ENCODE measurements around the gene IFNA21. TPM values are rescaled to one million over a fixed set of nuclear protein-coding genes. Genes with fewer than 3 reads are reported as not detected.
"Not testable (repeated sequence)": the region's sequence is repeated elsewhere in the genome, so short reads cannot be mapped to it uniquely, and the experiment has no call there.

The IFNA21 gene
- total RNA-seq, 1 donor from 2014 or later: not detected

DNA sequence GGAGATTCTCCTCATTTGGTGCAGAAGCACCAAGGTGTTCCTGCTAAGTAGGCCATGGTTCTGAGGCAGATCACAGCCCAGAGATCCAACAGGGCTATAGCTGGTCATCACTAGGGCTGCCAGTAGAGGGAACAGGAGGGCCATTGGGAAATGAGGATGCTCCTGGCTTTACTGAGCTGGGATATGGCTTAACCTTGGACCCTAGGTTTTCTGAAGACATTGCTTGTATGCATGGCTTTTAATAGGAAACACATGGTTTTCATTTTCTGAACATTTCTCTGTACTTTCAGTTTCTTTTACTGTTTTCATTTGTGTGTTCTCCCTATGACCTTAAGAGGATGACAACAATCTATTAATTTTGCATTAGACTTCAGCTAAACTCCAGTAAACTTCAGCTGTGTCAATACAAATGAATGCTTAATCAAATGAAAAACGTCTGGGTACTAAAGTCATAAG is 25.0 kb downstream of the IFNA21 start, which contains the start of gene IFNW1:
Gene IFNW1 (minus strand): TSS at position 406 of the 456 bp plus-strand sequence. CDS start 262 bp downstream, at position 144.
- DNase-seq (ENCODE audit: low spot score): no peak

DNA sequence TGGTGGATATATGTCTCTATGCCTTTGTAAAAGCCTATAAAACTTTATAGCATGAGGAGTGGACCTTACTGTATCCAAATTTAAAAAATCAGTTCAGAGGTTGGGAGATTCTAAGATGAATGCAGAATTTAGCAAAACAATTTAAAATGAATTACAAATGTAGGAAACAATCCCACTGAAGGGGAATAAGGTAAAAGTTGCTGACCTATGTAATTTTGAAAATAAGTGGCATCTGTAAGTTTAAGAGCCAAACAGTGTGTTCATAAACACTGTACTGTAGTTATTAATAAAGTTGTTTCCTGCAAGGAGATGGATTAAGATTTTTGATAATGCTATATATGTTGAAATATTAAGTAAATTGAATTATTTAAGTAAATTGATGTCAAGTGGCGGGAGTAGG is 29.4 kb downstream of the IFNA21 start:
- no peak for DNase-seq (ENCODE audit: low spot score)

DNA sequence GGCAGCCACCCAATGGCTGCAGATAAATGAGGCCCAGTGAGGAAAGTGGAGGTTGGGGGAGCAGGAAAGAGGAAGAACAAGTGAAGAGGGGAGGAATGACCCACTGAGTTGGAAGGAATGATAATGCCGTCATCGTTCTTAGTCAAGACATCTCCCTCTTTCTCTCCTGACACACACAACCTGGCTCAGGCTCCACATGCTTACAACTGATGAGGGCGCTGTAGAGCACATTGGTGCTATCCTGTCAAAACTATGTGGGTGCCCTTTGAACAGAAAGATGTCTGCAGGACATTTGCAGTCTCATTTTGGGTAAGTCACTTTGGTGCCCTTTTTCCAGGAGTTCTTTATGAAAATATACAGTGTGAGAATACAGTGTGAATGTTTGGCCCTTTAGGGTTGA is 30.7 kb downstream of the IFNA21 start:
- no peak for DNase-seq (ENCODE audit: low spot score)

DNA sequence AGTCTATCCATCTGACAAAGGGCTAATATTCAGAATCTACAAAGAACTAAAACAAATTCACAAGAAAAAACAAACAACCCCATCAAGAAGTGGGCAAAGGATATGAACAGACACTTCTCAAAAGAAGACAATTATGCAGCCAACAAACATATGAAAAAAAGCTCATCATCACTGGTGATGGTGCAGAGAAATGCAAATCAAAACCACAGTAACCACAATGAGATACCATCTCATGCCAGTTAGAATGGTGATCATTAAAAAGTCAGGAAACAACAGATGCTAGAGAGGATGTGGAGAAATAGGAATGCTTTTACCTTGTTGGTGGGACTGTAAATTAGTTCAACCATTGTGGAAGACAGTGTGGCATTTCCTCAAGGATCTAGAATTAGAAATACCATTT is 38.3 kb downstream of the IFNA21 start:
- DNase-seq (ENCODE audit: low spot score): not testable (repeated sequence)

DNA sequence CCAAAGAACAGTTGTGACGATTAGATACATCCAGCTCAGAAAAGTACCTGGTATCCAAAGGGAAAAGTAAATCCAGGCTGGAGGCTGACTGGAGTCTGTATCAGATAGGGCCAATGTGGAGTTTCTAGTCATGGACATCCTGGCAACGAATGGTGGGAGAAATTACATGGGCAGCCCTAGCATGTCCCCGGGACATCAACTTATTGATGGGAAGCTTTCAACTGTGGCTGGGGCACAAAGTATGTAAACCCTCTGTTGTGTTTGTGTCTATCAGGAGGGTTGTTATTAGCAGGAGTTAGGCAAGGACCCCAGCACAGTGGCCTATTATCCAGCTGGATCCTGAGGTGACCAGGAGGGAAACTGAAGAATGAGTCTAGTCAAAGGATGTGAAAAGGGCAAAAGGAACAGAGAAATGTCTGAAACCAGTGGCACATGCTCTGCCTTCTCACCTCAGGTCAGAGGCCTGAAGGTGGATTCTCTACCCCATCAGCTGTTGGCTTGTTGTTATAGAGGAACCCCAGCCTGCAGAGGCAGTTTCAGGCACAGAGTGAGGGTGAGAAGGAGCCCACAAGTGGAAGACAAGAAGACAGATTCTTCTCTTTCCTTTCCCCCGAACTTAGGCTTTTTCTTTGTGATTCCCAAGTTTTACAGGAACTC is 44.7 kb downstream of the IFNA21 start:
- no peak for DNase-seq (ENCODE audit: low spot score)

DNA sequence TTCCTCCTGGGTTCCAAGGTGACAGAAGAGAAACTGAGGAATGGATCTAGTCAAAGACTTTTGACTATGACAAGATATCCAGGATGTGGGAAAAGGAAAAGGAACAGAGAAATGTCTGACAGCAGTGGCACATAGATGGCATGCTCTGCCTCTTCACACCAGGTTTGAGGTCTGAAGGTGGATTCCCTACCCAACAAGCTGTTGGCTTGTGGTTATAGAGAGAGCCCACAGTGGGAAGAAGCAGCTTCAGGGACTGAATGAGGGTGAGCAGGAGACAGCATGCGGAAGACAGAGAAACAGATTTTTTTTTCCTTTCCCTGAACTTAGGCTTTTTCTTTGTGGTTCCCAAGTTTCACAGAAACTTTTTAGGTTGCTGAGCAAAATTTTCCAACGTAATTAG is 45.4 kb downstream of the IFNA21 start:
- DNase-seq (ENCODE audit: low spot score): no peak

DNA sequence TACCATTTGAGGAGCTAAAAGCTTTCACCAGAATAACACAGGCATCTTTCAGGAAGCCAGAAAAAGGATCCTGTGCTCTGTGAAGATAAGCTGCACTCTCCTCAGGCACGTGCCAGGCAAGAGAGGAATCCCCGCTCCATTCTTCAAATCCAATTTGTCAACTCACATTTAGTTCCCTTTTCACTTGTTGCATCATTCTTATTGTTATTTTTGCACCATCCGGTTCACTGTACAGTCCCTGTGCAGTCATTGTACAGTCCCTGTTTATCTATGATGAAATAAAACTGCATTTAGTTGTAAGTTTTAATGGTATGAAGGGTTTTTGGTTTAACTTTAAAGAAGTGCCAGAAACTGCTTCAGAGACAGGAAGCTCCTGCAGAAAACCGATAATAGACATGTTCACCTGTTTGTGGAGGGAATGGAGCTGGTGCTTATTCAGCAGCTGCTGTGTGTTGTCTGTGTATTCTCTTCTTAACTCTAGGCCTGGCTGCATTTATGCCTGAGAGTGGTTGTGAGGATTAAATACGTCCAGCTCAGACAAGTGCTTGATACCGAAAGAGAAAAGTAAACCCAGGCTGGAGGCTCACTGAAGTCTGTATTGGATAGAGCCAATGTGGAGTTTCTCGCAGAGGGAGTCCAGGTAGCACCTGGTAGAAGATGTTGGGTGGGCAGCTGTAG is 47.2 kb downstream of the IFNA21 start:
- no peak for DNase-seq (ENCODE audit: low spot score)

Other genes starting within 250 kb of the IFNA21 start
- 2.8 TPM for gene HACD4, start 135.0 kb downstream of the IFNA21 start, total RNA-seq
- gene IFNB1, start 88.7 kb downstream of the IFNA21 start, total RNA-seq: not detected
- not detected for gene IFNW1, start 24.8 kb downstream of the IFNA21 start, total RNA-seq
- gene IFNA4, start 20.9 kb upstream of the IFNA21 start, total RNA-seq: not detected
- not detected for gene IFNA7, start 35.5 kb upstream of the IFNA21 start, total RNA-seq
- not detected for gene IFNA10, start 40.5 kb upstream of the IFNA21 start, total RNA-seq
- gene IFNA16, start 50.7 kb upstream of the IFNA21 start, total RNA-seq: not detected
- gene IFNA17, start 61.6 kb upstream of the IFNA21 start, total RNA-seq: not detected
- not detected for gene IFNA14, start 73.3 kb upstream of the IFNA21 start, total RNA-seq
- gene IFNA5, start 138.7 kb upstream of the IFNA21 start, total RNA-seq: not detected
- 25.0 TPM for gene KLHL9, start 168.7 kb upstream of the IFNA21 start, total RNA-seq
- not detected for gene IFNA6, start 184.2 kb upstream of the IFNA21 start, total RNA-seq
- gene IFNA13, start 201.4 kb upstream of the IFNA21 start, total RNA-seq: not detected
- not detected for gene IFNA2, start 218.7 kb upstream of the IFNA21 start, total RNA-seq
- not detected for gene IFNA8, start 242.5 kb upstream of the IFNA21 start, total RNA-seq